Naive B cell (primary cell): ENCODE data around the gene ITGB2. TPM values are rescaled to one million over a fixed set of nuclear protein-coding genes. Genes with fewer than 3 reads are reported as not detected.

Source experiments
- ATAC-seq, 2 donors: fragments of 150-1000 bp; cut with Tn5 transposase; 2 replicates each; pipeline ENCODE4 v1.10.0; 2021; ENCODE audit warnings: low read depth in 2 of 2, mild to moderate bottlenecking in 2 of 2, moderate library complexity in 2 of 2
- DNase-seq: peaks from one replicate; pipeline ENCODE4 v3.0.0; 2022
- H3K27ac Mint-ChIP-seq, 6 donors: one replicate each; pipeline ENCODE4 v1.8.0; 2020 to 2022; ENCODE audit warnings: mild to moderate bottlenecking in 6 of 6, mixed read lengths in 6 of 6, moderate library complexity in 5 of 6, inconsistent platforms in 2 of 6
- H3K27me3 Mint-ChIP-seq, 3 donors: one replicate each; pipeline ENCODE4 v1.8.0; 2021 to 2022; ENCODE audit warnings: mixed read lengths in 3 of 3, mild to moderate bottlenecking in 1 of 3
- H3K36me3 Mint-ChIP-seq, 2 donors: one replicate each; pipeline ENCODE4 v1.8.0; 2020 to 2022; ENCODE audit warnings: mixed read lengths in 2 of 2, inconsistent platforms in 1 of 2, mild to moderate bottlenecking in 1 of 2
- H3K4me1 Mint-ChIP-seq, 3 donors: one replicate each; pipeline ENCODE4 v1.8.0; 2020 to 2022; ENCODE audit warnings: mixed read lengths in 3 of 3, inconsistent platforms in 1 of 3, mild to moderate bottlenecking in 1 of 3, moderate library complexity in 1 of 3
- H3K4me3 Mint-ChIP-seq, 8 donors: one replicate each; pipeline ENCODE4 v1.8.0; 2020 to 2022; ENCODE audit warnings: mild to moderate bottlenecking in 8 of 8, mixed read lengths in 8 of 8, moderate library complexity in 8 of 8, inconsistent platforms in 2 of 8
- H3K9me3 Mint-ChIP-seq, 7 donors: one replicate each; pipeline ENCODE4 v1.8.0; 2020 to 2022; ENCODE audit warnings: mixed read lengths in 7 of 7, mild to moderate bottlenecking in 5 of 7, inconsistent platforms in 2 of 7, moderate library complexity in 1 of 7
- polyA plus RNA-seq, 6 donors: library from polyadenylated mRNA; unstranded; fragments of 300-500 nt; fragmentation: Illumina TruSeq; gene quantifications; one replicate each; pipeline ENCODE4 v1.2.3, GENCODE V29; 2021; ENCODE audit warnings: low read depth in 6 of 6

ITGB2 gene
- polyA plus RNA-seq, 6 donors from 2014 or later = 220 to 346 (median 303) TPM

DNA sequence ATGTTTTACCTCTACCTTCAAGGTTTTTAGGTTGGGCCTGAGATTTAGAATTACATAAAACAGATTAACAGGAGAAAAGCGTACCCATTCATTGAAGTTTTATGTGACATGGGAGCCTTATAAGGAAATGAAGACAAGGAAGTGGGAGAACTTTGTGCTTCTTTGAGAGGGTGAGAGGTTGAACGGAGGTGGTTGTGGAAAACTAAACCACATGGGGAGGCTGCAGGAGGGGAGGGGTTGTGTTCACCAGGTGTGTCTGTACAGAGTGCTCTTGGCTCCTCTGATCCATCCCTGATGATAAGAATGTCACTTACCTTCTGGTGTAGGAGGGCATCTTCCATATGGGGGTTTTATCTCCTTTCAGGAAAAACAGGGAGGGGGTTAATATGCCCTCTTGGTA is 21.9 kb upstream of the ITGB2 start:
- H3K4me1 Mint-ChIP-seq = peaks cover 35 to 69% (median 65%) of the 10 kb centered on the region in 3 donors
- no peaks in the 10 kb centered on the region for H3K36me3 Mint-ChIP-seq
- peak overlapping the region in 1 of 6 donors; percentile 47 for H3K27ac Mint-ChIP-seq
- no peaks in the 10 kb centered on the region for H3K27me3 Mint-ChIP-seq
- DNase-seq = no peak
- no peaks in the 10 kb centered on the region for H3K9me3 Mint-ChIP-seq
- no peak for ATAC-seq
- peak overlapping the region in 4 of 8 donors; percentile 48 to 96 (median 76) for H3K4me3 Mint-ChIP-seq

DNA sequence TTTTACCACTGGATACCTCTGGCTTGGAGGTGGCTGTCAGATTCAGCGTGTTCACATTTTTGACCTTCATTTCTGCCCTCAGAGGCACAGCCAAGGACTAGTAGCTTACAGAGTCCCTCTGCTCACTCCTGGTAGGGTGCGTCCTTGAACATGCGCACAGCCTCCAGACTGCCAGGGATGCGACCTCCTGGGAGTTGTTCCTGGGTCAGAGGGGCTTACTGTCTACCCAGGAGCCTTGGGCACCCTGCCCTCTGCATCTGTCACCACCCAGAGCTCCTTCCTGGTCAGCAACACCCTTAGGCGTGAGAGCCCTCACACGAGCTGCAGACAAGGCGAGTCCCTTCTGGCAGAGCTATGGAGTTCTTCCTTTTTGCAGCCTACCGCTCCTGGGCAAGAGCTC is 20.9 kb upstream of the ITGB2 start:
- peaks cover 35 to 71% (median 65%) of the 10 kb centered on the region in 3 donors for H3K4me1 Mint-ChIP-seq
- no peak for ATAC-seq
- peak overlapping the region; percentile 83 to 96 (median 89) for H3K4me3 Mint-ChIP-seq
- no peaks in the 10 kb centered on the region for H3K9me3 Mint-ChIP-seq
- DNase-seq = no peak
- H3K27ac Mint-ChIP-seq = peak overlapping the region in 3 of 6 donors; percentile 65 to 87 (median 78)
- no peaks in the 10 kb centered on the region for H3K27me3 Mint-ChIP-seq
- no peaks in the 10 kb centered on the region for H3K36me3 Mint-ChIP-seq

DNA sequence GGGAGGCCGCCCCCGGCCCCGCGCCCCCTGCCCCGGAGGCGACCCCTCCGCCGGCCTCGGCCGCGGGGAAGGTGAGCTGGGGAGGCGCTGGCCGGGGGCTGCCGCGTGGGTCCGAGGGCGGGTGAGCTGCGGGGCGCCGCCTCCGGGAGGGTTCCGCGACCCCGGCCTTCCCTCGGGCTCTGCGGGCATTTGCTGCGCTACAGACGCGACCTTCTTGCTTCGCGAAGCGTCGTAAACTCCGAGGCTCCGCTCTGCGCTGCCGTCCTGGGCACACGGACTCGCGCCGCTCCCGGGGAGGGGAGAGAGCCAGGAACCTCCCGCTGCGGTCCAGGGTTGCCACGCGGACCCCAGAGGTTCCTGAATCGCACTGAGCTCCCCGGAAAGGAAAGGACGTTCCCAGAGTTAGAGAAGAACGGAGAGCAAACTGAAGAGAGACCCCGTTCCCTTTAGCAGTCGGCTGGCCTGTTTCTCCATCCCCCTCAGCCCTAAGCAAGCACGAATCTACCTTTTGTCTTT is 19.5 kb upstream of the ITGB2 start:
- H3K4me3 Mint-ChIP-seq = peak overlapping the region; percentile 88 to 96 (median 90)
- H3K27me3 Mint-ChIP-seq = no peaks in the 10 kb centered on the region
- H3K27ac Mint-ChIP-seq = peak overlapping the region in 4 of 6 donors; percentile 69 to 91 (median 76)
- H3K36me3 Mint-ChIP-seq = no peaks in the 10 kb centered on the region
- no peaks in the 10 kb centered on the region for H3K9me3 Mint-ChIP-seq
- ATAC-seq = peak; percentile 39
- DNase-seq = no peak
- H3K4me1 Mint-ChIP-seq = peaks cover 28 to 67% (median 63%) of the 10 kb centered on the region in 3 donors

DNA sequence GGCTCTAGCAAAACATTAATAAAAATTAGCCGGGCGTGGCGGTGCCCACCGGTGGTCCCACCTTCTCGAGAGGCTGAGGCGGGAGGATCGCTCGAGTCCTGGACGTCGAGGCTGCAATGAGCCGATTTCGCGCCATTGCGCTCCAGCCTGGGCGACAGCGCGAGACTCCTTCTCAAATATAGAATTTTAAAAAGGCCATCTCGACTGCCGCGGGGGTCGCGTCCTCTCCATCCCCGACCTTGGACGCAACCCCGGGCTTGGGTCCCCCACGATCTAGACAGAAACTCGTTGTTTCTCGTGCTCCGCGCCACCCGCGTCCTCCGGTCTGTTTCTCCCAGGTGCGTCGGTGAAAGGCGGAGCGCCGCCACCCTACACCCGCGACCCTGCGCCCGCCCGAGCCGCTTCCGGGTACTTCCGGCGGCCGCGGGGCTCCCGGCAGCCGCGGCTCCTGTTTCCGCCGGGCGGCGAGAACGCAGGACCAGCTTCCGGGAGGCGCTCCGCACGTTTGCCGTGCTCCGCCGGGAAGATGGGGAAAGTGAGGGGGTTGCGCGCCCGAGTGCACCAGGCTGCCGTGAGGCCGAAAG is 18.9 kb upstream of the ITGB2 start, which contains the start of gene SLX9:
TSS of gene SLX9 (plus strand) at position 498 of the 584 bp plus-strand sequence. CDS start at position 527, 29 bp downstream.
- H3K27me3 Mint-ChIP-seq = no peaks in the 10 kb centered on the region
- ATAC-seq (peak; percentile 94 to 95), DNase-seq (peak; percentile 73)
- H3K4me1 Mint-ChIP-seq = peaks cover 28 to 62% (median 61%) of the 10 kb centered on the region in 3 donors
- H3K27ac Mint-ChIP-seq = peak within 1 kb of the TSS; percentile 78 to 93 (median 90)
- H3K9me3 Mint-ChIP-seq = no peaks in the 10 kb centered on the region
- peak within 1 kb of the TSS; percentile 88 to 96 (median 90) for H3K4me3 Mint-ChIP-seq
- no peaks in the 10 kb centered on the region for H3K36me3 Mint-ChIP-seq

DNA sequence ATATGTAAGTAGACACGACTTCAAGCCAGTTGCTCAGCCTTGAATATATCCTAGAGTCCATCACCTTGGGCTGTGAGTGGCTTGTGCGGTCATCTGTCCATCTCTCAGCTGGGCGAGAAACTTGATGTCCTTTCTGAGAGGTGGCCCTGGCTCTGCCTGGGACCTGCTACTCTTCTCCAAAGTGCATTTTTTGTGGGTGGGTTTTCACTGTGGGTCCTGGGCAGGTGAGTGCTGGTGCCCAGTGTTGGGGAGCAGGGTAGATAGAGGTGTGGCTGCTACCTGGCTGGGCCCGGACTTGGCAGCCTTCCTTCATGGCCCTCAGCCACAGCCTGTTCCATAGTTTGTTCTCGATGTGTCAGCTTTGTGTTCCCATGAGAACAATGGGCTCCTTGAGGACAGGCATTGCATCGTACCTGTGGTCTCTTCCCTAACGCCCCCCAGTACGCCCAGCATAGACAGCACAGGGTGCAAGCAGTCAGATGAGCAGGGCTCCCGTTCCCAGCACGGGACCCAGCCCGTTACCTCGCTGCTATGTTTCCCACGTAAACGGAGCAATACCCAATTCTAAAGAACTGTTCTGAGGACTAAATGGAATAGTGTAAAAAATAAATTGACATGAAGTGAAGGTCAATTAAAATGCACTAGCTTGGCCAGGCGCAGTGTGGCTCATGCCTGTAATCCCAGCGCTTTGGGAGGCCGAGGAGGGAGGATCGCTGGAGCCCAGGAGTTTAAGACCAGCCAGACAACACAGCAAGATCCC is 18.3 kb upstream of the ITGB2 start:
- peak overlapping the region; percentile 87 to 96 (median 90) for H3K4me3 Mint-ChIP-seq
- H3K36me3 Mint-ChIP-seq = no peaks in the 10 kb centered on the region
- H3K27ac Mint-ChIP-seq = peak overlapping the region; percentile 24 to 91 (median 51)
- H3K9me3 Mint-ChIP-seq = no peaks in the 10 kb centered on the region
- ATAC-seq (no peak), DNase-seq (no peak)
- H3K27me3 Mint-ChIP-seq = no peaks in the 10 kb centered on the region
- peaks cover 28 to 60% (median 57%) of the 10 kb centered on the region in 3 donors for H3K4me1 Mint-ChIP-seq

DNA sequence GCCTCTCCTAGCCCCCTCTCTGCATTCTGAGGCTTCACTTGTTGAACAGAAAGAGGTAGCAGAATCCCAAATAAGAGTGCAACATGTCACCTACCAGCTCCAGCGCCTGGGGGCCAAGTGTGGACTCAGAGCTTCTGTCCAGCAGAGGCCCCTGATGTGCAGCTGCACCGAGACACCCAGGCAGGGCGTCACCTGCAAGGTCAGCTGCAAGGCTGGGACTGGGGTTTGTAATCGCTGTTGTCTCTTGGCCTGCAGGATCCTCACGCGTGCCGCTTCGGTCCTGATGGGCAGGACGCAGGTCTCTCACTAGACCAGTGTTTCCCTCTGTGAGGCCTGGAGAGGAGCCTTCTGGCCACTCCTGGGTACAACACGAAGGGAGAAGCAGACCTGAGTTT is 14.8 kb upstream of the ITGB2 start:
- DNase-seq = no peak
- Mint-ChIP-seq H3K36me3 (no peaks in the 10 kb centered on the region), H3K27me3 (no peaks in the 10 kb centered on the region), H3K4me1 (peaks cover 24 to 50% (median 39%) of the 10 kb centered on the region in 3 donors), H3K9me3 (no peaks in the 10 kb centered on the region), H3K27ac (no peak overlapping the region), H3K4me3 (no peak overlapping the region)
- no peak for ATAC-seq

DNA sequence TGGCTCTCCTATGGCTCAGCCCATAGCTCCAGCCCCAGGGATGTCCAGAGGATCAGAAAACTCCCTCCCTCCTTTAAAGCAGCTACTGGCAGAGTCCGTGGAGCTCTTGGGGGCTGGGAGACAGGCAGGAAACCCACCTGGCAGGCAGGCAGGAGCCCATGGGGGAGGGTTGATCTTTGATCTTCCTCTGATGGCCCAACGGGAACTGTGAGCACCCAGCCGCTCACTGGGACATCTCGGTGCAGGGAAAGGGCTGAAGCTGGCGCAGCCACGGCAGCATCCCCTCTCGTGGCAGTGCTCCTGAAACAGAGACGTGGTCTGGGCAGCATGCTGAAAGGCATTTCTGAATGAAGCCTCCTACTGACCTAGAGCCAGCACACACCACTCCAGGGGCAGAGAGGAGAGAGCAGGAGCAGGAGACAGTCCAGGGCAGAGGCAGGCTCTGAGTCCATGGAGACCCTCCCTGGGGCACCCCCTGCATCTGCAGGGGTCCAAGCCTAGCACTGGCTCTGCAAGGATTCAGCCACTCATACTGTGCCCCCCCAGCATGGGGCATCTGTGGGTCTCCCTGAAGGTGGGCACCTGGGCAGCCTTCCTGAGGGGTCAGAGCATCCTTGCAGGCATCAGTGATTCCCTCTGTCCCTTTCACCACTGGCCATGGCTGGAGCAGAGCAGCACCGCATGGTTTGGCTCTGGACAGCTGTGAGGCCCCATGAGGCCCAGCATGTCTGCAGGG is 14.3 kb upstream of the ITGB2 start:
- DNase-seq (no peak), ATAC-seq (no peak)
- H3K27me3 Mint-ChIP-seq = no peaks in the 10 kb centered on the region
- H3K27ac Mint-ChIP-seq = no peak overlapping the region
- no peaks in the 10 kb centered on the region for H3K9me3 Mint-ChIP-seq
- no peaks in the 10 kb centered on the region for H3K36me3 Mint-ChIP-seq
- peak overlapping the region in 3 of 8 donors; percentile 16 to 78 (median 66) for H3K4me3 Mint-ChIP-seq
- H3K4me1 Mint-ChIP-seq = peaks cover 27 to 53% (median 43%) of the 10 kb centered on the region in 3 donors

DNA sequence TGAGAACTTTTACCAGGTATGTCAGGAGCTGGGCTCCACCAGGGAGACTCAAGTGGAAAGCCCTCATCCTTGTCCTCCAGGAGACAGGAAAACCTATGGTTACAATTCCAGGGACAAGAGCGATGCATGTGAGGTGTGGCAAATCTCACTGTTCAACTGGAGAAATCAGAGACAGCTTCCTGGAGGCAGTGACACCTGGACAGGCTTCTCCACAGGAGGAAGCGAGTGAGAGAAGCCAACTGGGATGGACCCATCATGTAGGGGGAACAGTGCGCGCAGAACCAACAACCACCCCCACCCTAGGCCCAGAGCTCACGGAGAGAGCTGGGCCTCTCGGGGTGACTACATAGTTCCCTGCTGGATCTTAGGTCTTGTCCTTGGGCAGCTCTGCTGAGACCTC is 13.6 kb upstream of the ITGB2 start:
- no peaks in the 10 kb centered on the region for H3K27me3 Mint-ChIP-seq
- H3K27ac Mint-ChIP-seq = peak overlapping the region in 2 of 6 donors; percentile 10 to 44
- no peak for ATAC-seq
- H3K4me3 Mint-ChIP-seq = peak overlapping the region in 5 of 8 donors; percentile 15 to 83 (median 66)
- no peaks in the 10 kb centered on the region for H3K36me3 Mint-ChIP-seq
- DNase-seq = no peak
- H3K9me3 Mint-ChIP-seq = peaks cover 0 to 3% (median 0%) of the 10 kb centered on the region in 7 donors
- peaks cover 32 to 54% (median 47%) of the 10 kb centered on the region in 3 donors for H3K4me1 Mint-ChIP-seq

DNA sequence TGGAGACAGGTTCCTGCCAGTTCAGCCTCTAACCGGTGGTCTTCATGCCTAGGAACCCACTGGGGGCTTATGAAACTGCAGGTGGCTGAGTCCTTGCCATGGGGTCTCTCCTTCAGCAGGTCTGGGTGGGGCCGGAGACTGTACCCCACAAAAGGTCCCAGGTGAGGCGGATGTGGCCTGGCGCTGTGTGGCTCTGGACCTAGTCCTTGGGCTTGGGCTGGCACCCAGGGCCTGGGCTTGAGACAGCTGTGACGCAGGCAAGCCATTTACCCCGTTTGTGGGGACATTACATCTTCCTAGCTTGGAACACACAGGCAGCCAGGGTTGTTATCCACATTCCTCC is 13.2 kb upstream of the ITGB2 start:
- ATAC-seq (no peak), DNase-seq (no peak)
- no peaks in the 10 kb centered on the region for H3K27me3 Mint-ChIP-seq
- H3K36me3 Mint-ChIP-seq = no peaks in the 10 kb centered on the region
- H3K27ac Mint-ChIP-seq = peak overlapping the region in 1 of 6 donors; percentile 44
- peak overlapping the region in 6 of 8 donors; percentile 19 to 97 (median 70) for H3K4me3 Mint-ChIP-seq
- H3K9me3 Mint-ChIP-seq = peaks cover 0 to 3% (median 0%) of the 10 kb centered on the region in 7 donors
- H3K4me1 Mint-ChIP-seq = peaks cover 32 to 54% (median 47%) of the 10 kb centered on the region in 3 donors

DNA sequence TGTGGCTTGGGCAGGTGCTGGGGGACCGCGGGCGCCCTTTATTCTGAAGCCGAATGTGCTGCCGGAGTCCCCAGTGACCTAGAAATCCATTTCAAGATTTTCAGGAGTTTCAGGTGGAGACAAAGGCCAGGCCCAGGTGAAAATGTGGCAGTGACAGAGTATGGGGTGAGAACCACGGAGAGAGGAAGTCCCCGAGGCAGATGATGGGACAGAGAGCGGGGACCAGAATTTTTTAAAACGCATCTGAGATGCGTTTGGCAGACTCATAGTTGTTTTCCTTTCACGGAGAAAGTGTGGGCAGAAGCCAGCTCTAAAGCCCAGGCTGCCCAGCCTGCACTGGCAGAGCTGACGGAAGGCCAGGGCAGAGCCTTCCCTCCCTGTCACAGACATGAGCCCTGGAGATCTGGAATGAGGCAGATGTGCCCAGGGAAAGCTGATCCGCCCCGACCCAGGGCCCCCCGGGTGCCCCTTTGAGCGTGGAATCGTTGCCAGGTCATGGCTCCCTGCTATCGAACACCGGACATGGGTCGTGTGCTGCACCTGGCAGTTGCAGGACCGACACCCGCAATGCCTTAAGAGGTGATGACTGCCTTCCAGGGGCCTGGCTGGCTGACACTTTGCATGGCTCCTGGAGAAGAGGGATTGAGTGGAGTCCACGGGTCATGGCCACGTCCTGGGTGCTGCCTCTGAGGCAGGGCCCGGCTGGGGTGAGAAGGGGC is 12.7 kb upstream of the ITGB2 start:
- no peak for ATAC-seq
- Mint-ChIP-seq H3K27ac (peak overlapping the region in 1 of 6 donors; percentile 62), H3K4me1 (peaks cover 38 to 56% (median 45%) of the 10 kb centered on the region in 3 donors), H3K9me3 (peaks cover 0 to 3% (median 0%) of the 10 kb centered on the region in 7 donors), H3K4me3 (peak overlapping the region; percentile 61 to 97 (median 78)), H3K27me3 (no peaks in the 10 kb centered on the region), H3K36me3 (no peaks in the 10 kb centered on the region)
- DNase-seq = no peak

DNA sequence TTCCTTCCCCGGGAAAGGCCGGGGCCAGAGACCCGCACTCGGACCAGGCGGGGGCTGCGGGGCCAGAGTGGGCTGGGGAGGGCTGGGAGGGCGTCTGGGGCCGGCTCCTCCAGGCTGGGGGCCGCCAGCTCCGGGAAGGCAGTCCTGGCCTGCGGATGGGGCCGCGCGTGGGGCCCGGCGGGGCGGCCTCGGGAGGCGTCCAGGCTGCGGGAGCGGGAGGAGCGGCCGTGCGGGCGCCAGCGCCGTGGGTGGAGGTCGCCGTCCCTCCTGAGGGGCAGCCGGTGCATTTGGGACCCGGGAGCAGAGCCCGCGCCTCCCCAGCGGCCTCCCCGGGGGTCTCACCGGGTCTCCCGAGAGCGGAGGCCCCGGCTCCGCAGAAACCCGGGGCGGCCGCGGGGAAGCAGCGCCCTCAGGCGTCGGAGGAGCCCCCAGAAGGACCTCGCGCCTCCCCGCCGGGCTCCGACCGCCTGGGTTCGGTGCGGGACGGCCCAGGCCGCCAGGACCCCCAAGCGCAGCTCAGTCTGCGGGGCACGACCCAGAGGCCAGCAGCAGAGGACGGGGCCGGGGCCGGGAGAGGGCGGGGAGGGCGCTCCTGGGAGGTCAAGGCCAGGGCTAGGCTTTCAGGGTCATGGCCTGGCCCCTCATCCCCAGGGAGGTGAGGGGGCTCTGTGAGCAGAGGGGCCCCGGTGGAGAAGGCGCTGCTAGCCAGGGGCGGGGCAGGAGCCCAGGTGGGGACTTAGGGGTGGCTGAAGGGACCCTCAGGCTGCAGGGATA is 11.9 kb upstream of the ITGB2 start:
- H3K4me1 Mint-ChIP-seq = peaks cover 45 to 63% (median 52%) of the 10 kb centered on the region in 3 donors
- peak; percentile 75 for DNase-seq
- no peaks in the 10 kb centered on the region for H3K27me3 Mint-ChIP-seq
- H3K27ac Mint-ChIP-seq = peak overlapping the region in 1 of 6 donors; percentile 97
- peak overlapping the region; percentile 83 to 98 (median 96) for H3K4me3 Mint-ChIP-seq
- peak; percentile 52 to 57 for ATAC-seq
- no peaks in the 10 kb centered on the region for H3K36me3 Mint-ChIP-seq
- H3K9me3 Mint-ChIP-seq = peaks cover 0 to 3% (median 0%) of the 10 kb centered on the region in 7 donors
